Measurements from ENCODE around the gene ALK.

ALK gene

GRCh38 chr2:29921560-29921915 lies at the start of gene ALK:
ALK (minus strand) TSS chr2:29921586; CDS start chr2:29920659, 927 bp downstream.
- DNase-seq: no peak

GRCh38 chr2:29966266-29966665 lies 44.9 kb upstream of the ALK start:
- DNase-seq: no peak

- DNase-seq: no peak
Observed at GRCh38 chr2:29963972-29964570, 42.7 kb upstream of the ALK start.

GRCh38 chr2:29962922-29963321 lies 41.5 kb upstream of the ALK start:
- DNase-seq: no peak

GRCh38 chr2:29954316-29954715 lies 32.9 kb upstream of the ALK start:
- no peak for DNase-seq

GRCh38 chr2:29952973-29953372 lies 31.6 kb upstream of the ALK start:
- no peak for DNase-seq

- no peak for DNase-seq
Observed at GRCh38 chr2:29951576-29951975, 30.2 kb upstream of the ALK start.

- DNase-seq: no peak
Observed at GRCh38 chr2:29950481-29950880, 29.1 kb upstream of the ALK start.

GRCh38 chr2:29949042-29949441 lies 27.7 kb upstream of the ALK start:
- DNase-seq: no peak

GRCh38 chr2:29946505-29946904 lies 25.1 kb upstream of the ALK start:
- no peak for DNase-seq

- no peak for DNase-seq
Observed at GRCh38 chr2:29942711-29943110, 21.3 kb upstream of the ALK start.

- DNase-seq: no peak
Observed at GRCh38 chr2:29940706-29941105, 19.3 kb upstream of the ALK start.

GRCh38 chr2:29936020-29936419 lies 14.6 kb upstream of the ALK start:
- DNase-seq: no peak

- DNase-seq: no peak
Observed at GRCh38 chr2:29931818-29932217, 10.4 kb upstream of the ALK start.

- peak; percentile 43 to 58 for DNase-seq
Observed at GRCh38 chr2:29923110-29923721, 1.8 kb upstream of the ALK start.

GRCh38 chr2:29922605-29923004 lies 1.2 kb upstream of the ALK start:
- DNase-seq: no peak

- DNase-seq: no peak
Observed at GRCh38 chr2:29920631-29921559, 491 bp downstream of the ALK start.

- no peak for DNase-seq
Observed at GRCh38 chr2:29920130-29920577, 1.2 kb downstream of the ALK start.

- no peak for DNase-seq
Observed at GRCh38 chr2:29918941-29919340, 2.4 kb downstream of the ALK start.

- DNase-seq: no peak
Observed at GRCh38 chr2:29917781-29918180, 3.6 kb downstream of the ALK start.

- DNase-seq: no peak
Observed at GRCh38 chr2:29916571-29916970, 4.8 kb downstream of the ALK start.

- no peak for DNase-seq
Observed at GRCh38 chr2:29910960-29911359, 10.4 kb downstream of the ALK start.

- no peak for DNase-seq
Observed at GRCh38 chr2:29910465-29910864, 10.9 kb downstream of the ALK start.

- no peak for DNase-seq
Observed at GRCh38 chr2:29902356-29902755, 19.0 kb downstream of the ALK start.

Measured in AML-193 (cell line).